PC-3 (cell line): Measurements from ENCODE around the gene FSTL1. TPM values are rescaled to one million over a fixed set of nuclear protein-coding genes. Genes with fewer than 3 reads are reported as not detected.

Experiments used
- ATAC-seq: fragments of 200-7000 bp; cut with Tn5 transposase; 2 replicates; pipeline ENCODE4 v1.9.1; 2020; ENCODE audit warnings: mild to moderate bottlenecking, moderate library complexity
- BruUV-seq: library from RNA; stranded (reverse); fragments of 400-500 nt; replicated peaks from 2 replicates; lab custom pipeline; 2021; lab: Mats Ljungman, UMichigan
- CTCF ChIA-PET: fragments of 300-600 bp; sonication (Branson Sonifier 250); formaldehyde crosslinking; loops from one replicate; lab custom pipeline; 2022; ENCODE audit warnings: antibody characterized with exemption; lab: Charles Lee
- POLR2A ChIA-PET: fragments of 300-600 bp; sonication (Branson Sonifier 250); formaldehyde crosslinking; loops from one replicate; lab custom pipeline; 2022; ENCODE audit warnings: antibody characterized with exemption; ENCODE audit not compliant: unreplicated experiment; lab: Charles Lee
- DNase-seq: peaks from one replicate; pipeline ENCODE4 v3.0.0-alpha.2; 2015
- H2AFZ ChIP-seq: fragments of 300-600 bp; sonication (generic); 2 replicates; pipeline ENCODE4 v1.6.0; 2016; ENCODE audit warnings: antibody characterized with exemption, low read length
- H3F3A ChIP-seq: fragments of 300-600 bp; sonication (generic); one replicate; pipeline ENCODE4 v1.6.0; 2017; ENCODE audit warnings: antibody characterized with exemption, low read length, control low read depth, mild to moderate bottlenecking; ENCODE audit not compliant: unreplicated experiment
- H3K27ac ChIP-seq: fragments of 300-600 bp; sonication (generic); 2 replicates; pipeline ENCODE4 v1.5.1; 2016; ENCODE audit warnings: mild to moderate bottlenecking, low read length
- H3K27me3 ChIP-seq: fragments of 300-600 bp; sonication (generic); 2 replicates; pipeline ENCODE4 v1.6.1; 2016; ENCODE audit warnings: low read length, mixed read lengths
- H3K36me3 ChIP-seq: fragments of 300-600 bp; sonication (generic); 2 replicates; pipeline ENCODE4 v1.6.1; 2016; ENCODE audit warnings: low read depth, mixed run types, low read length, mixed read lengths
- H3K4me1 ChIP-seq: fragments of 300-600 bp; sonication (generic); 2 replicates; pipeline ENCODE4 v1.5.1; 2016; ENCODE audit warnings: low read length; ENCODE audit not compliant: insufficient read depth
- H3K4me2 ChIP-seq: fragments of 300-600 bp; sonication (generic); 2 replicates; pipeline ENCODE4 v1.6.0; 2016; ENCODE audit warnings: low read length
- H3K4me3 ChIP-seq: fragments of 300-600 bp; sonication (generic); 2 replicates; pipeline ENCODE4 v1.5.1; 2016; ENCODE audit warnings: mild to moderate bottlenecking, low read length, mixed read lengths
- H3K79me2 ChIP-seq: fragments of 300-600 bp; sonication (generic); 2 replicates; pipeline ENCODE4 v1.6.1; 2017; ENCODE audit warnings: low read length, mixed read lengths
- H3K9ac ChIP-seq: fragments of 300-600 bp; sonication (generic); 2 replicates; pipeline ENCODE4 v1.6.0; 2016; ENCODE audit warnings: mild to moderate bottlenecking, low read length
- H3K9me2 ChIP-seq: fragments of 300-600 bp; sonication (generic); replicated peaks from 2 replicates; pipeline ENCODE4 v1.6.1; 2016; ENCODE audit warnings: mixed run types, low read length, mixed read lengths
- H3K9me3 ChIP-seq: fragments of 300-600 bp; sonication (generic); 2 replicates; pipeline ENCODE4 v1.6.1; 2016; ENCODE audit warnings: low read length, mixed read lengths
- H4K20me1 ChIP-seq: fragments of 300-600 bp; sonication (generic); 2 replicates; pipeline ENCODE4 v1.6.1; 2016; ENCODE audit warnings: low read length, mixed read lengths
- CTCF ChIP-seq: fragments of 300-600 bp; sonication (generic); conservative IDR thresholded peaks from 2 replicates; pipeline ENCODE4 v1.5.1; 2017; ENCODE audit warnings: antibody characterized with exemption, low read depth, mild to moderate bottlenecking, low read length
- EZH2 ChIP-seq: fragments of 300-600 bp; sonication (generic); IDR thresholded peaks from one replicate; pipeline ENCODE4 v1.6.1; 2017; ENCODE audit warnings: antibody characterized with exemption, mild to moderate bottlenecking, low read length; ENCODE audit not compliant: unreplicated experiment
- EZH2phosphoT487 ChIP-seq: fragments of 300-600 bp; sonication (generic); IDR thresholded peaks from 2 replicates; pipeline ENCODE4 v1.6.1; 2018; ENCODE audit warnings: mild to moderate bottlenecking, antibody characterized with exemption, low read length, borderline replicate concordance
- intact Hi-C: fragments of 100-400 bp; cut with micrococcal nuclease; formaldehyde crosslinking; loops from 2 replicates; pipeline ENCODE4 v1.9.0; 2023
- total RNA-seq: library from RNA; depleted of rRNA; stranded (reverse); fragments of >200 nt; gene quantifications from 2 replicates; pipeline ENCODE4 v1.2.3, GENCODE V29; 2014

FSTL1 gene
- total RNA-seq, 1 experiment from 2014 or later = 178 TPM

GRCh38 chr3:120472121-120472844 is 21.5 kb upstream of the FSTL1 start:
- ChIA-PET POLR2A (no interaction called here), CTCF (interaction anchor here (0.6 kb wide), 1 partner anchor 33 kb away, joined by 5 read pairs; no protein-coding TSS in a partner anchor)
- Histone ChIP-seq H3K4me2 (peak overlapping the region; percentile 34; the same call in 1 of the 2 replicates), H3K36me3 (no peaks in the 10 kb centered on the region), H4K20me1 (no peaks in the 10 kb centered on the region), H3K9me3 (no peaks in the 10 kb centered on the region), H2AFZ (no peak overlapping the region), H3K4me1 (peaks cover 43% of the 10 kb centered on the region), H3K4me3 (no peak overlapping the region), H3F3A (no peaks in the 10 kb centered on the region), H3K9ac (no peak overlapping the region), H3K27ac (no peak overlapping the region), H3K27me3 (no peaks in the 10 kb centered on the region), H3K79me2 (no peaks in the 10 kb centered on the region), H3K9me2 (no peaks in the 10 kb centered on the region)
- DNase-seq (no peak), ATAC-seq (no peak)
- intact Hi-C loops = no loop called here
- TF ChIP-seq CTCF (no peak), EZH2 (no peak), EZH2phosphoT487 (no peak)
- BruUV-seq = no TSS peak

- Histone ChIP-seq H3K27me3 (no peaks in the 10 kb centered on the region), H3F3A (no peaks in the 10 kb centered on the region), H3K27ac (no peak overlapping the region), H3K4me2 (peak overlapping the region; percentile 34), H3K4me3 (no peak overlapping the region), H3K9me3 (no peaks in the 10 kb centered on the region), H3K9ac (no peak overlapping the region), H3K79me2 (no peaks in the 10 kb centered on the region), H3K4me1 (peaks cover 43% of the 10 kb centered on the region), H3K36me3 (no peaks in the 10 kb centered on the region), H4K20me1 (no peaks in the 10 kb centered on the region), H2AFZ (no peak overlapping the region), H3K9me2 (no peaks in the 10 kb centered on the region)
- DNase-seq (peak; percentile 69), ATAC-seq (peak; percentile 53)
- ChIA-PET CTCF (interaction anchor here (0.6 kb wide), 1 partner anchor 33 kb away, joined by 5 read pairs; no protein-coding TSS in a partner anchor), POLR2A (interaction anchor here (0.6 kb wide), 1 partner anchor 17 kb away, joined by 3 read pairs; no protein-coding TSS in a partner anchor)
- no peak for TF ChIP-seq EZH2phosphoT487
- no peak for TF ChIP-seq EZH2
- no peak for TF ChIP-seq CTCF
- BruUV-seq = no TSS peak
- intact Hi-C loops = loop anchor here (2.0 kb wide), 1 partner anchor 35 kb away; no protein-coding TSS in a partner anchor
These were observed 20.9 kb upstream of the FSTL1 start for GRCh38 chr3:120471643-120472042.

- no TSS peak for BruUV-seq
- no peak for DNase-seq
- H3K27me3 ChIP-seq = no peaks in the 10 kb centered on the region
- H3K4me1 ChIP-seq = peaks cover 43% of the 10 kb centered on the region
- H3K4me3 ChIP-seq = no peak overlapping the region
- ChIA-PET CTCF (no interaction called here), POLR2A (interaction anchor here (0.5 to 0.6 kb wide), 2 partner anchors 17 to 258 kb away, joined by 3 read pairs; no protein-coding TSS in a partner anchor)
- intact Hi-C loops = loop anchor here (2.0 kb wide), 1 partner anchor 36 kb away; no protein-coding TSS in a partner anchor
- no peak overlapping the region for H3K27ac ChIP-seq
- peak overlapping the region; percentile 67 for H2AFZ ChIP-seq
- H3K79me2 ChIP-seq = no peaks in the 10 kb centered on the region
- no peaks in the 10 kb centered on the region for H3K9me3 ChIP-seq
- no peak overlapping the region for H3K9ac ChIP-seq
- H3K9me2 ChIP-seq = no peaks in the 10 kb centered on the region
- ATAC-seq = peak; percentile 9
- no peak for TF ChIP-seq CTCF
- TF ChIP-seq EZH2 = no peak
- TF ChIP-seq EZH2phosphoT487 = no peak
- no peaks in the 10 kb centered on the region for H3K36me3 ChIP-seq
- no peaks in the 10 kb centered on the region for H4K20me1 ChIP-seq
- no peaks in the 10 kb centered on the region for H3F3A ChIP-seq
- H3K4me2 ChIP-seq = peak overlapping the region; percentile 34
These were observed 20.1 kb upstream of the FSTL1 start for GRCh38 chr3:120470870-120471269.
